Upper lobe of left lung (tissue), 6 donors: ENCODE results near the gene ZNF157. TPM values are rescaled to one million over a fixed set of nuclear protein-coding genes. Genes with fewer than 3 reads are reported as not detected.

Experiments used
- ATAC-seq, 2 donors: fragments of 200-7000 bp; cut with Tn5 transposase; one replicate each; pipeline ENCODE4 v1.9.1; 2022; ENCODE audit warnings: mild to moderate bottlenecking in 2 of 2, moderate library complexity in 2 of 2; ENCODE audit not compliant: low FRiP score in 2 of 2
- DNase-seq, 2 donors: peaks; one replicate each; pipeline ENCODE4 v3.0.0-alpha.2; 2019 to 2020
- H3K27ac ChIP-seq, 4 donors: fragments of 200-600 bp; sonication (generic); one replicate each; pipeline ENCODE4 v1.5.1; 2016 to 2019
- H3K27me3 ChIP-seq, 4 donors: fragments of 200-600 bp; sonication (generic); one replicate each; pipeline ENCODE4 v1.5.1; 2017 to 2019
- H3K36me3 ChIP-seq, 4 donors: fragments of 200-600 bp; sonication (generic); one replicate each; pipeline ENCODE4 v1.5.1; 2016 to 2019
- H3K4me1 ChIP-seq, 4 donors: fragments of 200-600 bp; sonication (generic); one replicate each; pipeline ENCODE4 v1.5.1; 2018 to 2019
- H3K4me3 ChIP-seq, 4 donors: fragments of 200-600 bp; sonication (generic); one replicate each; pipeline ENCODE4 v1.5.1; 2017 to 2019; ENCODE audit warnings: mild to moderate bottlenecking in 2 of 4, moderate library complexity in 1 of 4
- H3K9me3 ChIP-seq, 4 donors: fragments of 200-600 bp; sonication (generic); one replicate each; pipeline ENCODE4 v1.5.1; 2018 to 2019
- EP300 ChIP-seq, 4 donors: sonication (generic); formaldehyde crosslinking; IDR thresholded peaks; one replicate each; pipeline ENCODE4 v1.5.1; 2017; ENCODE audit warnings: antibody characterized with exemption in 4 of 4, control low read depth in 2 of 4
- POLR2A ChIP-seq, 4 donors: fragments of 450-650 bp; IDR thresholded peaks; one replicate each; pipeline ENCODE4 v1.5.1; 2016 to 2017; ENCODE audit warnings: antibody characterized with exemption in 4 of 4, mild to moderate bottlenecking in 2 of 4
- POLR2AphosphoS5 ChIP-seq, 2 donors: sonication (generic); formaldehyde crosslinking; IDR thresholded peaks; one replicate each; pipeline ENCODE4 v1.5.1; 2017; ENCODE audit warnings: antibody characterized with exemption in 2 of 2
- WGBS, 2 donors: methylation state at CpG; one replicate each; pipeline ENCODE4 v1.1.5; 2017 to 2018; 5-methylcytosine and 5-hydroxymethylcytosine counted together
- total RNA-seq, 6 donors: library from RNA; depleted of rRNA in 4 of 6; stranded (reverse); fragments of >200 nt in 4 of 6; gene quantifications; one replicate each; pipeline versions ENCODE4 v1.1.0 to v1.2.1, GENCODE V29; 2016 to 2021
- TF ChIP-seq, protein P1 (sequence below), 6 experiments: fragments of 450-650 bp in 4 of 6; fragments of 200-600 bp in 2 of 6; sonication (generic) in 2 of 6; IDR thresholded peaks; one replicate each; pipeline ENCODE4 v1.5.1; 2016 to 2019; ENCODE audit warnings: antibody characterized with exemption in 6 of 6
- donor health status: DM: no; HTN: no; CAD: no; lungs with moderate emphysema.
- donor health status: DM: no; HTN: yes; CAD: no; lungs with severe emphysema.

Gene ZNF157
- total RNA-seq, 6 donors from 2014 or later: 0.15 to 1.9 (median 1.0) TPM; not detected in 3

DNA sequence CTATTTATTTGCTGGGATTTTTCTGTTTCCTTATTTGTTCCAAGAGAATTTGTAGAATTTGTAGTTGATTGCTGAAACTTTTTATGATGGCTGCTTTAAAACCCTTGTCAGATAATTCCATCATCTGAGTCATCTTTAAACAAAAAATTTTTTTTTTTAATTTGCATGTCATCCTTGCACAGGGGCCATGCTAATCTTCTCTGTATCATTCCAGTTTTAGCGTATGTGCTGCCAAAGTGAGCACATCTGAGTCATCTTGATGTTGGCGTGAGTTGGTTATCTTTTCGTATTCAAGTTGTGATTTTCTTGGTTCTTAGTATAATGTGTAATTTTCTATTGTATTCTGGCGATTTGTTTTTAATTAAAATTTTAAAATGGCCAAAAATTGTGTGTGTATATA, 18.7 kb upstream of the ZNF157 start:
- H3K36me3 ChIP-seq: no peaks in the 10 kb centered on the region
- no peak for DNase-seq
- no peaks in the 10 kb centered on the region for H3K27me3 ChIP-seq
- H3K4me3 ChIP-seq: no peak overlapping the region
- H3K4me1 ChIP-seq: no peaks in the 10 kb centered on the region
- no peaks in the 10 kb centered on the region for H3K9me3 ChIP-seq
- no peak for ATAC-seq
- WGBS, 2 donors: 86 to 87% methylated on average over 4 of the region's 4 CpGs
- no peak overlapping the region for H3K27ac ChIP-seq
- TF ChIP-seq EP300 (IDR thresholded peaks at IDR 0.05): no peak
- no peak for TF ChIP-seq POLR2A (IDR thresholded peaks at IDR 0.05)
- no peak for TF ChIP-seq POLR2AphosphoS5 (IDR thresholded peaks at IDR 0.05)
- TF ChIP-seq, protein P1, sequence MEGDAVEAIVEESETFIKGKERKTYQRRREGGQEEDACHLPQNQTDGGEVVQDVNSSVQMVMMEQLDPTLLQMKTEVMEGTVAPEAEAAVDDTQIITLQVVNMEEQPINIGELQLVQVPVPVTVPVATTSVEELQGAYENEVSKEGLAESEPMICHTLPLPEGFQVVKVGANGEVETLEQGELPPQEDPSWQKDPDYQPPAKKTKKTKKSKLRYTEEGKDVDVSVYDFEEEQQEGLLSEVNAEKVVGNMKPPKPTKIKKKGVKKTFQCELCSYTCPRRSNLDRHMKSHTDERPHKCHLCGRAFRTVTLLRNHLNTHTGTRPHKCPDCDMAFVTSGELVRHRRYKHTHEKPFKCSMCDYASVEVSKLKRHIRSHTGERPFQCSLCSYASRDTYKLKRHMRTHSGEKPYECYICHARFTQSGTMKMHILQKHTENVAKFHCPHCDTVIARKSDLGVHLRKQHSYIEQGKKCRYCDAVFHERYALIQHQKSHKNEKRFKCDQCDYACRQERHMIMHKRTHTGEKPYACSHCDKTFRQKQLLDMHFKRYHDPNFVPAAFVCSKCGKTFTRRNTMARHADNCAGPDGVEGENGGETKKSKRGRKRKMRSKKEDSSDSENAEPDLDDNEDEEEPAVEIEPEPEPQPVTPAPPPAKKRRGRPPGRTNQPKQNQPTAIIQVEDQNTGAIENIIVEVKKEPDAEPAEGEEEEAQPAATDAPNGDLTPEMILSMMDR (IDR thresholded peaks at IDR 0.05): no peak

DNA sequence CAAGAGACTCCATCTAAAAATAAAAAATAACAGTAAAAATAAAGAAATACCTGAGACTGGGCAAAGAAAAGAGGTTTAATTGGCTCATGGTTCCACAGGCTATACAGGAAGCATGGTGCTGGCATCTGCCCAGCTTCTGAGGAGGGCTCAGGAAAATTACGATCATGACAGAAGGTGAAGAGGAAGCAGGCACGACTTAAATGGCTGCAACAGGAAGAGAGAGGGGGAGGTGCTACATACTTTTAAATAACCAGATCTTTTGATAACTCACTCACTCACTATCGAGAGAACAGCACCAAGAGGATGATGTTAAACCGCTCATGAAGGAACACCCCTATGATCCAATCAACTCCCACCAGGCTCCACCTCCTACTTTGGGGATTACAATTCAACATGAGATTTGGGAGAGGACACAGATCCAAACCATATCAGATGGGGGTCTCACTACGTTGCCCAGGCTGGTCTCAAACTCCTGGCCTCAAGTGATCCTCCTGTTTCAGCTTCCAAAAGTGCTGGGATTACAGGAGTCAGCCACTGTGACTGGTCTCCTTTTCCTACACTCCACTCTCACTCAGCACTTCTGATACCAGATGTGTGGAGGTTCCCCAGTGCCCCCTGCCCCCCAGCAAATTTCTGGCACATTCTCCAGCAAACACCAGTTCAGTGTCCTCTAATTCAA, 11.9 kb upstream of the ZNF157 start:
- WGBS, 2 donors: 13 to 30% methylated on average over 5 of the region's 5 CpGs
- H3K36me3 ChIP-seq: no peaks in the 10 kb centered on the region
- H3K4me1 ChIP-seq: no peaks in the 10 kb centered on the region
- no peak overlapping the region for H3K4me3 ChIP-seq
- H3K27me3 ChIP-seq: no peaks in the 10 kb centered on the region
- no peak overlapping the region for H3K27ac ChIP-seq
- DNase-seq (no peak), ATAC-seq (no peak)
- TF ChIP-seq, protein P1 (IDR thresholded peaks at IDR 0.05): no peak
- TF ChIP-seq EP300 (IDR thresholded peaks at IDR 0.05) (no peak), POLR2AphosphoS5 (IDR thresholded peaks at IDR 0.05) (no peak), POLR2A (IDR thresholded peaks at IDR 0.05) (no peak)
- no peaks in the 10 kb centered on the region for H3K9me3 ChIP-seq

DNA sequence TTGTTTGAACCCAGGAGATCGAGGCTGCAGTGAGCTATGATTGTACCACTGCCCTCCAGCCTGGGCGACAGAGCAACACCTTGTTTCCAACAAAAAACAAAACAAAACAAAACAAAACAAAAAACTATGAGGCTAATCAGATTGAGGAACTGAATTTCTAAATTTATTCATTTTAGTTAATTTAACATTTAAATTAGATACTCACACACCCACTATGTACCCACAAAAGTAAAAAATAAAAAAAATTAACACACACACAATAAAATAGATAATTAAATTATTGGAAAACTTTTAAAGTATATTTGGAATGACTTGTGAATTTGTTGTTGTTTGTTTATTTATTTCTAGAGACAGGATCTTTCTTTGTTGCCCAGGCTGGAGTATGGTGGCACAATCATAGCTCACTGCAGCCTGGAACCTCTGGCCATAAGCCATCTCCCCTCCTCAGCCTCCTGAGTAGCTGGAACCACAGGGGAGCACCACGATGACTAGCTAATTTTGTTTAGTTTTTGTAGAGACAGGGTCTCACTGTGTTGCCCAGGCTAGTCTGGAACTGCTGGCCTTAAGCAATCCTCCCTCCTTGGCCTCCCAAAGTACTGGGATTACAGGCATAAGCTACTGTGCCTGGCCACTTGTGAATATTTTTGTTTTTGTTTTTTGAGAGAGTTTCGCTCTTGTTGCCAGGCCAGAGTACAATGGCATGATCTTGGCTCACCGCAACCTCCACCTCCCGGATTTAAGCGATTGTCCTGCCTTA, 9.8 kb upstream of the ZNF157 start:
- no peak overlapping the region for H3K4me3 ChIP-seq
- no peaks in the 10 kb centered on the region for H3K36me3 ChIP-seq
- H3K4me1 ChIP-seq: no peaks in the 10 kb centered on the region
- no peaks in the 10 kb centered on the region for H3K27me3 ChIP-seq
- DNase-seq (no peak), ATAC-seq (no peak)
- TF ChIP-seq EP300 (IDR thresholded peaks at IDR 0.05): no peak
- H3K9me3 ChIP-seq: no peaks in the 10 kb centered on the region
- WGBS, 2 donors: 68 to 71% methylated on average over 7 of the region's 7 CpGs
- H3K27ac ChIP-seq: no peak overlapping the region

DNA sequence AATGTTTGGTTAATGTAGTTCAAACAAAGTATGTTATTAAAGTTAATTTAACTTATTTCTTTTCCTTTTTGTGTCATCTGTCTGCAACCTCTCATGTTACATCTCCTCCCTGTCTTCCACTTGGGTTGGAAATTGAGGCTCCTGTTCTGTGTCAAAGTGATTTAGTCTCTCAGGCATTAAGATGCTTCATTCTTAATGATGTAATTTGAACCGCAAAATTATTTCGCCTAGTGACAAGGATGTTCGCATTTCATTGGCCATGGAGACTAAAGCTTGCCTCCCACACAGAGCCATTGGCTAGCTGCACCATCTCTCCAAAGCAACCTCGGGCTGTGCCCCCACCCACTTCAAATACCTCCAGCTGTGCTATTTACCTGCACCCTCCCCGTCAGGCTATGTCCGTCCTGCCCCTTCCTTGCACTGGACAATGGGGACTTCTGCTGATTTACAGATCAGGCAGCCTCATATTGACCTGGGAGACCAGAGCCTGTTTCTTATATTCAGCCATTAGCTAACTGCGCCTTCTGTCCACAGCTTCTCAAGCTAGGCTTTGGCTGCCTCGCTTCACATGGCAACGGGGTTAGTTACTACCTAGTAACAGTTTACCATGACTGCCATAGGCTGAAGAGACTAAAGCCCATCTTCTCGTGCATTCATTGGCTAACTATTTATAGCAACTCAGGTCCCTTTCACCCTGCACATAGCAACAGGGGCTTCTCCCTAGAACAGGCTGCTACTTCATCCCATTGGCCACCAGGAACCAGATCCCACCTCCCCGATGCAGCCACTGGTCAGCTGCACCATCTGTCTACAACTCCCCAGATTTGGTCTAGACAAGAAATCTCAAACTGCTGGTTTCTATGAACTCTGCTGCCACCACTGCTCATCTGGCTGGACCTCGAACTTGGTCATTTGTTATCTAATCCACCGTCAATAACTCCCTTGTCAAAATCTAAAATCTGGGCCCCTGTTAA, 8.6 kb upstream of the ZNF157 start:
- Histone ChIP-seq H3K36me3 (no peaks in the 10 kb centered on the region), H3K4me1 (no peaks in the 10 kb centered on the region), H3K27ac (peak overlapping the region in 2 of 4 donors; percentile 42 to 82), H3K9me3 (no peaks in the 10 kb centered on the region), H3K4me3 (peak overlapping the region in 3 of 4 donors; percentile 12 to 35 (median 28)), H3K27me3 (no peaks in the 10 kb centered on the region)
- peak; percentile 93 for ATAC-seq
- 12 to 47% methylated on average over 5 to 13 of the region's 13 CpGs for WGBS, 2 donors
- peak in 1 of 2 donors; percentile 85 for DNase-seq
- TF ChIP-seq POLR2A (IDR thresholded peaks at IDR 0.05) (peak in 1 of 4 donors; percentile 32), EP300 (IDR thresholded peaks at IDR 0.05) (no peak), POLR2AphosphoS5 (IDR thresholded peaks at IDR 0.05) (no peak)
- TF ChIP-seq, protein P1 (IDR thresholded peaks at IDR 0.05): no peak
